Neuronal stem cell (in vitro differentiated cells): ENCODE data around the gene MICAL2.

Source experiments
- DNase-seq: peaks from one replicate; pipeline ENCODE4 v3.0.0-alpha.2; 2013; ENCODE audit warnings: low spot score
- H2AFZ ChIP-seq: one replicate; pipeline ENCODE4 v1.6.1; 2013; ENCODE audit warnings: mild to moderate bottlenecking, low read length, inconsistent platforms
- H2AK5ac ChIP-seq: 2 replicates; pipeline ENCODE4 v1.6.1; 2013; ENCODE audit warnings: low read depth, mild to moderate bottlenecking, inconsistent platforms, low read length, moderate library complexity, mixed read lengths
- H2BK120ac ChIP-seq: 2 replicates; pipeline ENCODE4 v1.6.1; 2013; ENCODE audit warnings: low read depth, mild to moderate bottlenecking, inconsistent platforms, low read length, moderate library complexity, mixed read lengths
- H2BK12ac ChIP-seq: one replicate; pipeline ENCODE4 v1.6.1; 2013; ENCODE audit warnings: low read length, inconsistent platforms
- H2BK15ac ChIP-seq: 2 replicates; pipeline ENCODE4 v1.6.1; 2013; ENCODE audit warnings: mild to moderate bottlenecking, low read length, inconsistent platforms, mixed read lengths
- H2BK5ac ChIP-seq: one replicate; pipeline ENCODE4 v1.6.1; 2013; ENCODE audit warnings: inconsistent platforms, mild to moderate bottlenecking, low read length, moderate library complexity
- H3K14ac ChIP-seq: one replicate; pipeline ENCODE4 v1.6.1; 2013; ENCODE audit warnings: low read length, inconsistent platforms
- H3K18ac ChIP-seq: 2 replicates; pipeline ENCODE4 v1.6.1; 2013; ENCODE audit warnings: low read length, inconsistent platforms
- H3K23ac ChIP-seq: 2 replicates; pipeline ENCODE4 v1.6.1; 2013; ENCODE audit warnings: low read depth, mild to moderate bottlenecking, mixed read lengths, low read length, inconsistent platforms; ENCODE audit not compliant: poor library complexity
- H3K27ac ChIP-seq: replicated peaks from 3 replicates; pipeline ENCODE4 v1.5.1; 2013; ENCODE audit warnings: low read length, inconsistent platforms
- H3K27me3 ChIP-seq, 3 experiments: 2 replicates each; pipeline ENCODE4 v1.6.1; 2013; ENCODE audit warnings: low read length in 3 of 3, mild to moderate bottlenecking in 2 of 3, inconsistent platforms in 1 of 3, low read depth in 1 of 3, mixed read lengths in 1 of 3, moderate library complexity in 1 of 3; ENCODE audit not compliant: control insufficient read depth in 3 of 3, insufficient read depth in 3 of 3
- H3K36me3 ChIP-seq, 2 donors: replicated peaks in 1 of 2; 2 replicates each; pipeline ENCODE4 v1.6.1; 2013; ENCODE audit warnings: low read length in 2 of 2; ENCODE audit not compliant: control insufficient read depth in 2 of 2, insufficient read depth in 2 of 2
- H3K4ac ChIP-seq: 2 replicates; pipeline ENCODE4 v1.6.1; 2013; ENCODE audit warnings: inconsistent platforms, mild to moderate bottlenecking, low read length, moderate library complexity
- H3K4me1 ChIP-seq, 2 donors: 1 replicate in 1 of 2; 2 replicates in 1 of 2; pipeline ENCODE4 v1.6.1; 2013; ENCODE audit warnings: low read length in 2 of 2, low read depth in 1 of 2; ENCODE audit not compliant: control insufficient read depth in 2 of 2, insufficient read depth in 1 of 2
- H3K4me2 ChIP-seq: one replicate; pipeline ENCODE4 v1.6.1; 2013; ENCODE audit warnings: mild to moderate bottlenecking, low read length, inconsistent platforms; ENCODE audit not compliant: insufficient read depth, poor library complexity, severe bottlenecking
- H3K4me3 ChIP-seq, 2 donors: 2 replicates each; pipeline ENCODE4 v1.5.1; 2013; ENCODE audit warnings: low read length in 2 of 2, mild to moderate bottlenecking in 2 of 2, inconsistent platforms in 1 of 2, moderate library complexity in 1 of 2
- H3K79me1 ChIP-seq: one replicate; pipeline ENCODE4 v1.6.1; 2013; ENCODE audit warnings: low read depth, mild to moderate bottlenecking, inconsistent platforms, low read length, moderate library complexity
- H3K9ac ChIP-seq: one replicate; pipeline ENCODE4 v1.6.1; 2013; ENCODE audit warnings: mild to moderate bottlenecking, low read depth, low read length, inconsistent platforms; ENCODE audit not compliant: poor library complexity
- H3K9me3 ChIP-seq, 2 donors: replicated peaks in 1 of 2; 2 replicates each; pipeline versions ENCODE3 to v1.6.1; 2013; ENCODE audit warnings: low read length in 2 of 2, mild to moderate bottlenecking in 2 of 2, inconsistent platforms in 1 of 2, low read depth in 1 of 2, mixed read lengths in 1 of 2, moderate library complexity in 1 of 2; ENCODE audit not compliant: control insufficient read depth in 2 of 2, insufficient read depth in 1 of 2
- H4K8ac ChIP-seq: one replicate; pipeline ENCODE4 v1.6.1; 2013; ENCODE audit warnings: low read depth, mild to moderate bottlenecking, inconsistent platforms, low read length, moderate library complexity
- H4K91ac ChIP-seq: one replicate; pipeline ENCODE4 v1.6.1; 2013; ENCODE audit warnings: low read length, low read depth, mild to moderate bottlenecking, inconsistent platforms; ENCODE audit not compliant: poor library complexity
- WGBS, 2 donors: extraction: QIAGEN DNeasy Blood & Tissue Kit; methylation state at CpG; one replicate each; pipeline ENCODE4 v1.1.7; 2013; ENCODE audit warnings: missing lambda C conversion rate in 2 of 2, mixed read lengths in 1 of 2; ENCODE audit not compliant: insufficient read length in 2 of 2, insufficient replicate concordance in 1 of 2; ENCODE audit errors: extremely low coverage in 2 of 2; 5-methylcytosine and 5-hydroxymethylcytosine counted together

Gene MICAL2

DNA sequence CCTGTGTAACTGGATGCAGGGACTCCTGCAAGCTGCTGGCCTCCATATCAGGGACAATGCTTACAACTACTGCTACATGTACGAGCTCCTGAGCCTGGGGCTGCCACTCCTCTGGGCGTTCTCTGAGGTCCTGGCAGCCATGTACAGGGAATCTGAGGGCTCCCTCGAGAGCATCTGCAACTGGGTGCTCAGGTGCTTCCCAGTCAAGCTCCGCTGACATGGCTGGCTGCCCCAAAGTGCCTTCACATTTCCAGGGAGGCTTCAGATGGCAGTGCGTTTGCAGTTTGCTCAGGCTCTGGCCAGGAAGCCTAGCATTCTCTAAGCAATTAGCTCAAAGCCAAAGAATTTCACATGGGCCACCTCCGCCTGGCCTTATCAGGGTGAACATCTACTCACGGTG is 149.6 kb downstream of the MICAL2 start:
- Histone ChIP-seq H2BK15ac (no peak overlapping the region), H3K36me3 (no peaks in the 10 kb centered on the region), H3K4ac (no peak overlapping the region), H3K9me3 (peaks cover 0 to 4% of the 10 kb centered on the region in 2 donors), H3K23ac (no peak overlapping the region), H3K4me1 (peaks cover 0 to 1% of the 10 kb centered on the region in 2 donors), H3K14ac (no peak overlapping the region), H3K79me1 (no peaks in the 10 kb centered on the region), H4K91ac (no peak overlapping the region), H2BK120ac (no peak overlapping the region), H3K4me3 (no peak overlapping the region), H3K27ac (no peak overlapping the region), H2AK5ac (no peak overlapping the region), H2AFZ (no peak overlapping the region), H3K4me2 (no peak overlapping the region), H4K8ac (no peak overlapping the region), H3K9ac (no peak overlapping the region), H2BK5ac (peak overlapping the region; percentile 48), H2BK12ac (no peak overlapping the region), H3K18ac (no peak overlapping the region), H3K27me3 (no peaks in the 10 kb centered on the region)
- no CpG with 5 or more reads among the region's 7 CpGs for WGBS, 2 donors
- no peak for DNase-seq

DNA sequence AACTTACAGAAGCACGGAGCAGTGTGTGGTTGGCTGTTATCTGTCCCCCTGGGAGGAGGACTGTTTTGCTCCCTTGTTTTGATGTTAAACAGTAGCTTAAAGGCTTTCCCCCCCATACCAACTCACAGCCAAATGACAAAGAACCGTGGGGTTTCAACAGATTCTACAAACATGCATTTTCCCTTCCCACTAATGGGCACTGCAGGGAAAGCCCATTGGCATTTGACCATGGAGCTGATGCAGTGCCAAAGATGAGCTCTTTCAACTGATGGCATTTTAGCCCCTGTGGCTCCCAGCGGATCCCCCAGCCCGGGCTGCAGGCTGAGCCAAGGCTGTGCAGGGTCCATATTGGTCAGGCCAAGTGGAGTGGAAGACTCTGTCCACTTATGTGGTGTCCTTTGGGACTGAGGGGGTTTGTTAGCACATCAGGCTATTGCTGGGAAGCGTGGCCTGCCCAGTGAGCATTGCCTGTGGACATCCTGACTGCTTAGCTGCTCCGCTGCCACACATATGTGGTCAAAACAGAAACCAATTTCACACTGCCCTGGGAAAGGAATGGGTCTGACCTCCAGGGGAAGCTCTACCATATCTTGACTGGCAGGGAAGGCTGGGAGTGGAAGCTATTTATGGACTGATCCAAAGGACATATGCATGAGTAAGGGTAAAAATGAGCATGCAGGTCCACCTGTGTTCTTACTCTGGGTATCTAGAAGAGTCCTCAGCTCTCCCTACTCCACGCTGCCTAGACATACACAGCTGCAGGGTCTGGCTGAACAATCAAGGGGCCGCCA is 150.5 kb downstream of the MICAL2 start:
- Histone ChIP-seq H3K4me3 (no peak overlapping the region), H2BK120ac (no peak overlapping the region), H3K23ac (peak overlapping the region; percentile 34), H2BK12ac (no peak overlapping the region), H3K4me1 (peaks cover 0 to 1% of the 10 kb centered on the region in 2 donors), H3K9me3 (peaks cover 0 to 4% of the 10 kb centered on the region in 2 donors), H2BK15ac (no peak overlapping the region), H4K8ac (no peak overlapping the region), H2AFZ (no peak overlapping the region), H3K27ac (no peak overlapping the region), H4K91ac (no peak overlapping the region), H2BK5ac (no peak overlapping the region), H3K4ac (no peak overlapping the region), H3K14ac (no peak overlapping the region), H3K18ac (peak overlapping the region; percentile 46), H3K4me2 (no peak overlapping the region), H3K27me3 (no peaks in the 10 kb centered on the region), H3K9ac (no peak overlapping the region), H3K36me3 (no peaks in the 10 kb centered on the region), H2AK5ac (no peak overlapping the region), H3K79me1 (no peaks in the 10 kb centered on the region)
- no peak for DNase-seq
- no CpG with 5 or more reads among the region's 8 CpGs for WGBS, 2 donors

DNA sequence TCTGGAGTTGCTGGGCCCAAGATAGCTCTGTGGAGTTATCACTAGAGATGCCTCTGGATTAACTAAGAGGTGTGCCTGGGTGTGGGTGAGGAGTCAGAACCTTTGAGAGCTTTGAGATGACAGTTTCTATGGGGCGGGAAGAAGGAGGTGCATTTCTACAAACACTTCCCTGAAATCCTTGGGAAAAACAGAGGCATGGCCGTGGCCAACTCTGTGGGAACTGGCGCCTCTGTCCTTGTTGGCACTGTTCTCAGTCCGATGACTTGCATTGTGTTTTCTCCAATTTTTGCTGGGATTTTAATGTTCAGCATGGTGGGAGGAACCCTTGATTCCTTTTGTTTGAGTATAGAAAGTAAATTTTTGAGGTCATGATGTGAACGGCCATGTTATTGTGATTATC is 151.2 kb downstream of the MICAL2 start:
- Histone ChIP-seq H2BK120ac (no peak overlapping the region), H4K91ac (no peak overlapping the region), H3K4me3 (no peak overlapping the region), H3K9me3 (peaks cover 0 to 4% of the 10 kb centered on the region in 2 donors), H2BK15ac (no peak overlapping the region), H3K4me2 (no peak overlapping the region), H3K27ac (no peak overlapping the region), H2BK5ac (no peak overlapping the region), H3K27me3 (no peaks in the 10 kb centered on the region), H3K4me1 (peaks cover 0 to 1% of the 10 kb centered on the region in 2 donors), H3K79me1 (no peaks in the 10 kb centered on the region), H3K18ac (no peak overlapping the region), H4K8ac (no peak overlapping the region), H3K14ac (no peak overlapping the region), H2BK12ac (no peak overlapping the region), H2AK5ac (no peak overlapping the region), H3K4ac (no peak overlapping the region), H2AFZ (no peak overlapping the region), H3K23ac (no peak overlapping the region), H3K9ac (no peak overlapping the region), H3K36me3 (no peaks in the 10 kb centered on the region)
- no CpG with 5 or more reads among the region's 5 CpGs for WGBS, 2 donors
- DNase-seq: no peak

DNA sequence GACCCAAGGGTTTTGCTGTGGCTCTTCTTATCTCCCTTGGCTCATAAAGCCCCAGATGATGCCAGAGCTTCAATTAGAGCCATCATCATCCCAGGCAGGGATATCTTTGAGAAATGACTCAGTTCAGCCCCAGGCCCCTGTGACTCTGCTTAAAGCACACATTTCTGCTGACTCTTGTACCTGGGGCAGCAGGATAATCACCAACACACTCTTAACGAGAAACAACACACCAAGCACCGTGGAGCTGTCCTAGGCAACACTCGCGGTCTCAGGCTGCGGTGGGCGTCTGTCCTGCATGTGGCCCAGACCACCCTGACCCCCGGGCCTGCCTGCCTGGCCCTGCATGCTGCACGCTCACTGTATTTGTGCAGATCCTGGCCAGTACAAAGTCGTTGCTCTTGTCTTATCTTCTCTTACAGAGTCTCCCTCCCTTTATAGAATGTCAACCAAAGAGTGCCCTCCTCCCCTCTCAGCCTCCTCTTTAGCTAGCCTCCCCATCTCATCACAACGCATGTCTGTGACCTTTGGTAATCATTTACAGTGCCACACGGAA is 152.8 kb downstream of the MICAL2 start:
- H3K4me1 ChIP-seq: peaks cover 0 to 1% of the 10 kb centered on the region in 2 donors
- H3K9ac ChIP-seq: peak overlapping the region; percentile 53
- WGBS, 2 donors: no CpG with 5 or more reads among the region's 11 CpGs
- no peak overlapping the region for H2BK120ac ChIP-seq
- DNase-seq: no peak
- H4K91ac ChIP-seq: no peak overlapping the region
- no peak overlapping the region for H2AK5ac ChIP-seq
- H3K4ac ChIP-seq: no peak overlapping the region
- no peak overlapping the region for H3K23ac ChIP-seq
- H3K36me3 ChIP-seq: no peaks in the 10 kb centered on the region
- H3K27ac ChIP-seq: no peak overlapping the region
- no peak overlapping the region for H2BK12ac ChIP-seq
- no peak overlapping the region for H3K4me2 ChIP-seq
- H4K8ac ChIP-seq: no peak overlapping the region
- no peak overlapping the region for H2BK5ac ChIP-seq
- H3K79me1 ChIP-seq: no peaks in the 10 kb centered on the region
- peaks cover 0 to 3% (median 0%) of the 10 kb centered on the region in 3 experiments for H3K27me3 ChIP-seq
- peaks cover 0 to 4% of the 10 kb centered on the region in 2 donors for H3K9me3 ChIP-seq
- no peak overlapping the region for H2BK15ac ChIP-seq
- no peak overlapping the region for H2AFZ ChIP-seq
- no peak overlapping the region for H3K14ac ChIP-seq
- H3K18ac ChIP-seq: no peak overlapping the region
- no peak overlapping the region for H3K4me3 ChIP-seq
